Keratinocyte (primary cell): ENCODE measurements around the gene RGS1. TPM values are rescaled to one million over a fixed set of nuclear protein-coding genes. Genes with fewer than 3 reads are reported as not detected.

ENCODE experiments used
- DNase-seq: peaks from one replicate; pipeline ENCODE4 v3.0.0-alpha.2; 2011; ENCODE audit warnings: low read depth, missing footprints, low spot score
- FAIRE-seq: peaks from 2 replicates; lab custom pipeline; 2011; peaks lifted over from hg19 to GRCh38; lab: Jason Lieb, UNC
- H2AFZ ChIP-seq: 2 replicates; pipeline ENCODE4 v1.6.0; 2012; ENCODE audit warnings: low read length, control low read depth, inconsistent platforms; ENCODE audit not compliant: control insufficient read depth
- H3K27ac ChIP-seq: 2 replicates; pipeline ENCODE4 v1.5.1; 2011; ENCODE audit warnings: low read length; ENCODE audit not compliant: control insufficient read depth, insufficient read depth
- H3K27me3 ChIP-seq: 3 replicates; pipeline ENCODE4 v1.6.0; 2011; ENCODE audit warnings: low read length; ENCODE audit not compliant: control insufficient read depth, insufficient read depth; ENCODE audit errors: extremely low read depth
- H3K36me3 ChIP-seq, 2 experiments: 2 replicates in 1 of 2; 3 replicates in 1 of 2; pipeline ENCODE4 v1.5.1; 2011; ENCODE audit warnings: low read length in 2 of 2, mild to moderate bottlenecking in 1 of 2; ENCODE audit not compliant: control insufficient read depth in 2 of 2, insufficient read depth in 2 of 2; ENCODE audit errors: extremely low read depth in 1 of 2
- H3K4me1 ChIP-seq: 3 replicates; pipeline ENCODE4 v1.5.1; 2011; ENCODE audit warnings: low read length; ENCODE audit not compliant: control insufficient read depth, insufficient read depth; ENCODE audit errors: extremely low read depth
- H3K4me2 ChIP-seq: 3 replicates; pipeline ENCODE4 v1.6.0; 2011; ENCODE audit warnings: low read depth, low read length; ENCODE audit not compliant: control insufficient read depth, insufficient read depth; ENCODE audit errors: extremely low read depth
- H3K4me3 ChIP-seq, 3 experiments: fragments of 200-600 bp in 1 of 3; sonication (generic) in 1 of 3; 2 replicates in 2 of 3; 3 replicates in 1 of 3; pipeline ENCODE4 v1.5.1; 2011 to 2016; ENCODE audit warnings: low read length in 3 of 3, mild to moderate bottlenecking in 3 of 3, control low read depth in 2 of 3, inconsistent platforms in 1 of 3, low read depth in 1 of 3, mixed read lengths in 1 of 3, mixed run types in 1 of 3, moderate library complexity in 1 of 3; ENCODE audit not compliant: control insufficient read depth in 2 of 3, insufficient read depth in 2 of 3; ENCODE audit errors: extremely low read depth in 1 of 3
- H3K79me2 ChIP-seq: 2 replicates; pipeline ENCODE4 v1.6.0; 2012; ENCODE audit warnings: low read length; ENCODE audit not compliant: control insufficient read depth, insufficient read depth
- H3K9ac ChIP-seq: 3 replicates; pipeline ENCODE4 v1.6.0; 2011; ENCODE audit warnings: low read length; ENCODE audit not compliant: control insufficient read depth, insufficient read depth; ENCODE audit errors: extremely low read depth
- H3K9me1 ChIP-seq: 3 replicates; pipeline ENCODE4 v1.6.0; 2011; ENCODE audit warnings: low read length; ENCODE audit not compliant: control insufficient read depth, insufficient read depth; ENCODE audit errors: extremely low read depth
- H3K9me3 ChIP-seq: 2 replicates; pipeline ENCODE4 v1.5.1; 2012; ENCODE audit warnings: low read depth, low read length; ENCODE audit not compliant: control insufficient read depth
- H4K20me1 ChIP-seq: 3 replicates; pipeline ENCODE4 v1.6.0; 2011; ENCODE audit warnings: low read length; ENCODE audit not compliant: control insufficient read depth, insufficient read depth; ENCODE audit errors: extremely low read depth
- CTCF ChIP-seq, 3 experiments: IDR thresholded peaks in 1 of 3; conservative IDR thresholded peaks in 1 of 3; optimal IDR thresholded peaks in 1 of 3; 2 replicates in 2 of 3; 3 replicates in 1 of 3; pipeline versions ENCODE3 to v1.5.1; 2011; ENCODE audit warnings: low read length in 3 of 3, mild to moderate bottlenecking in 3 of 3, moderate library complexity in 2 of 3, control low read depth in 1 of 3, inconsistent platforms in 1 of 3; ENCODE audit not compliant: insufficient read depth in 2 of 3; ENCODE audit errors: extremely low read depth in 1 of 3
- EZH2 ChIP-seq: IDR thresholded peaks from one replicate; pipeline ENCODE4 v1.6.1; 2012; ENCODE audit warnings: inconsistent platforms, mild to moderate bottlenecking, low read length, moderate library complexity
- dilution Hi-C: fragments of 300-500 bp; cut with MboI; formaldehyde crosslinking; loops from one replicate; pipeline ENCODE4 v1.7.0; 2020; ENCODE audit warnings: low sequenced_read_pairs; ENCODE audit not compliant: extremely low pct_ligation_motif_present
- polyA plus RNA-seq, 5 experiments: library from polyadenylated mRNA; depleted of rRNA in 3 of 5; stranded (reverse) in 3 of 5; stranded (forward) in 1 of 5; unstranded in 1 of 5; fragments of >200 nt; gene quantifications; 1 replicate in 1 of 5; 2 replicates in 3 of 5; 3 replicates in 1 of 5; pipeline versions ENCODE4 v1.2.1 to v1.2.3, GENCODE V29; 2011 to 2012; ENCODE audit warnings: missing spikeins in 2 of 5, low read depth in 1 of 5, low replicate concordance in 1 of 5

RGS1 gene
- polyA plus RNA-seq, 1 donor (not counting 4 experiments of a cell fraction or from before 2014, with no cell fraction given): 0.05 TPM

DNA sequence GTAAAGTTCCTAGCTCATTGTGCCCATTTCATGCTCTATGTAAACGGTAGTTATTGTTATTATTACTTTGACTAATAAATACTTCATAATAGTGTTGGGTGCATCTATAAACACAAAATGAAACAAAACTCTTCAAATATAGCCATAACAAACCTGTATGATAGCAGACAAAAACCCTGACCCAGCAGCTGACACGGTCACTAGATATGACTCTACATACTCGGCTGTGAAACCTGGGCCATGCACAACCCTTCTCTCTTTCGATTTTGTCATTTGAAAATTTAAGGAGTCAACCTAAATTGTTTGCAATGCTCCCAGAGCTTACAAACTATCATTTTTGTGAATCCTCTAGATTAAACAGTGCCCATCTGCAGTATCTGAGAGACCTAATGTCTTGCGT, 52.3 kb downstream of the RGS1 start:
- H3K4me1 ChIP-seq: no peaks in the 10 kb centered on the region
- no peaks in the 10 kb centered on the region for H3K9me1 ChIP-seq
- H3K9me3 ChIP-seq: no peaks in the 10 kb centered on the region
- H3K9ac ChIP-seq: no peak overlapping the region
- H2AFZ ChIP-seq: no peak overlapping the region
- TF ChIP-seq EZH2: no peak
- no peak for TF ChIP-seq CTCF (optimal IDR thresholded peaks at IDR 0.05 in 1 of 3, IDR thresholded peaks at IDR 0.05 in 1 of 3, conservative IDR thresholded peaks at IDR 0.05 in 1 of 3; ENCODE audit: extremely low read depth in 1 of 3, insufficient read depth in 2 of 3, low read length in 3 of 3)
- H3K27ac ChIP-seq: no peak overlapping the region
- no peaks in the 10 kb centered on the region for H3K36me3 ChIP-seq
- no peaks in the 10 kb centered on the region for H4K20me1 ChIP-seq
- no peak overlapping the region for H3K4me2 ChIP-seq
- H3K79me2 ChIP-seq: no peaks in the 10 kb centered on the region
- dilution Hi-C loops: no loop called here
- H3K27me3 ChIP-seq: no peaks in the 10 kb centered on the region
- no peak overlapping the region for H3K4me3 ChIP-seq
- FAIRE-seq (no peak), DNase-seq (no peak)

DNA sequence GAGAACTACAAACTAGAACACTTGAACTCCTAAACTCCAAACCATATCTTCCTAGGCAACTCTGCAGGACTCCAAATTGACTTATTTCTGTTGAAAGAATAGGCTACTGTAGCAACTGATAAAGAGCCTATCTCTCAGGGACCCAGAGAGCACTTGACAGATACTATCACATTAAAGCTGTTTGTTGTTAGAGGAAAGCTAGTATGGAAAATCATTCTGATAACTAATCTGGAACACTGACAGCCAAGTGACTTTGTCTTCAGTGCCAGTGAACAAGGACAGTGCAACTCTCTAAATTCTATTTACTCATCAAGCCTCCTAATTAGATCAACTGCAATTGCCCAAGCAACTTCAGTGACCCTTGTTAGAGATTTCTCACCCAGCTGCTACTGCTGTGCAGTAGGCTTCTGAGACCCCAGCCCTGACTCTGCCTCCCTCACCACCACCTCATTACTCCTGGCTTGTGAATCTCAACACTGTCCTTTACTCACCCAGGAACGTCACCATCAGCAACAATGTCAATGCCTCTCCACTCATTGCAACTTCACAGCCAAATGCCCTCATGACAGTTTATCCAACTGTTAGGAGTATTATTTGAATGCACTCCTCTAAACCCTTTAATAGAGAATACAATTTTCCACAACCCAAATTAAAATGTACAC, 53.0 kb downstream of the RGS1 start:
- H3K9me3 ChIP-seq: no peaks in the 10 kb centered on the region
- no peaks in the 10 kb centered on the region for H3K36me3 ChIP-seq
- TF ChIP-seq CTCF (optimal IDR thresholded peaks at IDR 0.05 in 1 of 3, IDR thresholded peaks at IDR 0.05 in 1 of 3, conservative IDR thresholded peaks at IDR 0.05 in 1 of 3; ENCODE audit: extremely low read depth in 1 of 3, insufficient read depth in 2 of 3, low read length in 3 of 3): no peak
- TF ChIP-seq EZH2: no peak
- dilution Hi-C loops: no loop called here
- H3K79me2 ChIP-seq: no peaks in the 10 kb centered on the region
- H3K4me2 ChIP-seq: no peak overlapping the region
- no peak overlapping the region for H2AFZ ChIP-seq
- H3K4me1 ChIP-seq: no peaks in the 10 kb centered on the region
- H3K27me3 ChIP-seq: no peaks in the 10 kb centered on the region
- FAIRE-seq (no peak), DNase-seq (no peak)
- no peaks in the 10 kb centered on the region for H3K9me1 ChIP-seq
- H3K9ac ChIP-seq: no peak overlapping the region
- no peaks in the 10 kb centered on the region for H4K20me1 ChIP-seq
- H3K27ac ChIP-seq: no peak overlapping the region
- H3K4me3 ChIP-seq: no peak overlapping the region
